HG02678 (cell line): ENCODE results near the gene ATP6AP2.
A peak's percentile ranks its signal among the peaks of the same experiment; 100 is the strongest.
"Not testable (repeated sequence)": the region's sequence is repeated elsewhere in the genome, so short reads cannot be mapped to it uniquely, and the experiment has no call there.

ENCODE experiments used
- ATAC-seq: cut with Tn5 transposase; IDR thresholded peaks from one replicate; pipeline ENCODE4 v1.9.1; 2021; ENCODE audit warnings: mild to moderate bottlenecking, moderate library complexity; ENCODE audit not compliant: unreplicated experiment

ATP6AP2 gene

GRCh38 chrX:40575411-40575810 lies 5.4 kb upstream of the ATP6AP2 start:
- ATAC-seq: not testable (repeated sequence)

GRCh38 chrX:40576291-40576690 lies 4.5 kb upstream of the ATP6AP2 start:
- ATAC-seq: no peak

- no peak for ATAC-seq
These were observed 2.6 kb upstream of the ATP6AP2 start for GRCh38 chrX:40578039-40578695.

GRCh38 chrX:40579141-40579540 lies 1.6 kb upstream of the ATP6AP2 start:
- no peak for ATAC-seq

GRCh38 chrX:40579900-40580536 lies 752 bp upstream of the ATP6AP2 start:
- peak; percentile 47 for ATAC-seq

GRCh38 chrX:40581336-40581920 lies 658 bp downstream of the ATP6AP2 start:
- ATAC-seq: no peak

GRCh38 chrX:40582178-40582577 lies 1.4 kb downstream of the ATP6AP2 start:
- not testable (repeated sequence) for ATAC-seq

- ATAC-seq: no peak
These were observed 2.0 kb downstream of the ATP6AP2 start for GRCh38 chrX:40582811-40583210.

- not testable (repeated sequence) for ATAC-seq
These were observed 6.9 kb downstream of the ATP6AP2 start for GRCh38 chrX:40587623-40588022.

- not testable (repeated sequence) for ATAC-seq
These were observed 9.0 kb downstream of the ATP6AP2 start for GRCh38 chrX:40589616-40590321.

- no peak for ATAC-seq
These were observed 22.7 kb downstream of the ATP6AP2 start for GRCh38 chrX:40603446-40603845.

- no peak for ATAC-seq
These were observed 26.6 kb downstream of the ATP6AP2 start for GRCh38 chrX:40607381-40607780.

GRCh38 chrX:40612511-40612910 lies 31.7 kb downstream of the ATP6AP2 start:
- ATAC-seq: no peak

- ATAC-seq: no peak
These were observed 35.2 kb downstream of the ATP6AP2 start for GRCh38 chrX:40615976-40616375.

- no peak for ATAC-seq
These were observed 36.8 kb downstream of the ATP6AP2 start for GRCh38 chrX:40617566-40617965.

- no peak for ATAC-seq
These were observed 41.8 kb downstream of the ATP6AP2 start for GRCh38 chrX:40622479-40623138.

GRCh38 chrX:40623139-40623536 lies 42.4 kb downstream of the ATP6AP2 start, which contains the start of gene MPC1L:
MPC1L (plus strand) TSS chrX:40623428; CDS start chrX:40623566, 138 bp downstream.
- no peak for ATAC-seq

- ATAC-seq: no peak
These were observed 42.9 kb downstream of the ATP6AP2 start for GRCh38 chrX:40623665-40624064.

GRCh38 chrX:40625294-40625693 lies 44.5 kb downstream of the ATP6AP2 start:
- no peak for ATAC-seq

GRCh38 chrX:40628506-40628905 lies 47.7 kb downstream of the ATP6AP2 start:
- no peak for ATAC-seq

- ATAC-seq: no peak
These were observed 51.4 kb downstream of the ATP6AP2 start for GRCh38 chrX:40632199-40632598.
